ENCODE measurements around the gene NGLY1.
A peak's percentile ranks its signal among the peaks of the same experiment; 100 is the strongest.

The NGLY1 gene

DNA sequence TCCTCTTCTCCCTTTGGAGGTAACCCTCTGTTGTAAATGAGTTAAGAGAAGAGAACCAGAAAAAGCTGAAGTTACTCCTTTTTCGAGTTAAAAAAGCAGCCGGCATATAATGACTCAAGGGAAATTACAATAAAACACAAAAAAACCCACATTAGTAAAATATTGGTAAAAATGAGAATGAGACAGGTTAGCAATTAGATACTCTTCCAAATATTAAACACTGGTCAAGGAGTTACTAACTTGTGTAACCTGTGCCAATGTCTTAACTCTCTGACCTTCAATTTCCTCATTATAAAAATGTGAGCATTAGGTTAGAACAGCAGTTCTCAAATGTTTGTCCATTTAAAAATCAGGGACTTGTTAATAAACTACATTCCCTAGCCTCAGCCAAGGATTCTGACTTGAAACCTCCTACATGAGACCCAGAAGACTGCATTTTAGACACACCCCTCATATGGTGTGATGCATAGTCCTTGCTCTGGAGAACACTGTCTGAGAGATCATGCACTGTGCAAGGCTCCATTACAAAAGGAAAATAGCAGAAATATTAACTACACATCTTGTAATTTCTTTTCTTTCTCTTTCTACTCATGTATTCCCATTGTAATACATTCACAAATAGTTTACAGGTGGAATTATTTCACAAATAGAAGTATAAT, 75.8 kb downstream of the NGLY1 start:
- no peak for DNase-seq

DNA sequence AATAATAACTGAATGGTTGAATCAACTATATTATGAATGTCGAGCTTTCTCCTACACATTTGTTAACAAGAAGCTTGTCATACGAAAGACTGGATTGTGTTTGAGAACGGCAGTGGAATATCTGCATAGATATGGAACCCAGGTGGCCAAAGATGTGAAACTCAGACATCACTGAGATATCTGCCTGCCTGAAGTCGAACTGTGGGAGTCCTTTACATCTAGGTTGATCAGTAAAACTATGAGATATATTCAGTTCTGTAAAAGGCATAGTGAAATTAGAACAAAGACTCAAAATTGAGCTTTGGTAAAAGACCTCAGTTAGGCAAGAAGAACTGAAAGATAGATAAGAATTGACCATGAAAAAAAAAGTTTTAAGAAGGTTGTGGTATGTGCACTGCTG, 77.0 kb downstream of the NGLY1 start:
- no peak for DNase-seq

DNA sequence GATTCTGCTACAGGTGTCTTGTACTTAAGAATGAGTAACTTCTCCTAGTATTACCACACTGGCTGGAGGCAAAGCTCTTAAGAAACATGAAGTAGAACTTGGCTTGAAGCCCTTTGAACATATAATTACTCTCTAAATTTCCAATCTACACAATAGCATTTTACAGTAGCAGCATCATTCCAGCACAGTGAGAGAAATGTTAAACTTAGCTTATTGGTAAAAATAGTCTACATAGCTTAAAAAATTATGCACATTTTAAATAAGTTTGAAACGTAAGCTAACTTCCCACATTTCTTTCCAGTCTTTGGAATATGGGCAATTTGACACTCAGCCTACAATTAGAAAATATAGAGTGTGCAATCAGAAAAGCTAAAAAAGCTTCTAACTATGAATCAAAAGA, 85.7 kb downstream of the NGLY1 start:
- no peak for DNase-seq

DNA sequence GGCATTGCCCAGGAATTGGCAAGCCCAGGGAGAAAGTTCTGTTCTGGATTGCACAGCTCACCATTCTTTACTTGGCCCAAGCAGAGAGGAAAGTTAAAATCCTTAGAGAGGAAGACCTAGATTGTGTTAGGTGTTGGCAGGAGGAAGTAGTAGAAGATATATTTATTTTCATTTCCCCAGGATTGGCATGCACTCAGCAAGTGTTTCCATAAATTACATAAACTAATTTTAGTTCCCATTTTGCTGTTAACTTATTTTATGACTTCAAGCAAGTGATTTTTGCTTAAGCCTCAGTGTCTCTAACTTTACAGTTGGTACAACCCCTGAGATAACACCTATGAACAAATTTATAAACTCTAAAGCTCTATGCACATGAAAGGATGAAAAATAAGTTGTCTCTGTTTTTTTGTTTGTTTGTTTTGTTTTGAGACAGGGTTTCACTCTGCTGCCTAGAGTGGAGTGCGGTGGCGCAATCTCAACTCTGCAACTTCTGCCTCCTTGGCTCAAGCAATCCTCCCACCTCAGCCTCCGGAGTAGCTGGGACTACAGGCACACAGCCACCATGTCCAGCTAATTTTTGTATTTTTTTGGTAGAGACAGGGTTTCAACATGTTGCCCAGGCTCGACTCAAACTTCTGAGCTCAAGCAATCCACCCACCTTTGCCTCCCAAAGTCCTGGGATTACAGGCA, 87.4 kb downstream of the NGLY1 start:
- DNase-seq = no peak

DNA sequence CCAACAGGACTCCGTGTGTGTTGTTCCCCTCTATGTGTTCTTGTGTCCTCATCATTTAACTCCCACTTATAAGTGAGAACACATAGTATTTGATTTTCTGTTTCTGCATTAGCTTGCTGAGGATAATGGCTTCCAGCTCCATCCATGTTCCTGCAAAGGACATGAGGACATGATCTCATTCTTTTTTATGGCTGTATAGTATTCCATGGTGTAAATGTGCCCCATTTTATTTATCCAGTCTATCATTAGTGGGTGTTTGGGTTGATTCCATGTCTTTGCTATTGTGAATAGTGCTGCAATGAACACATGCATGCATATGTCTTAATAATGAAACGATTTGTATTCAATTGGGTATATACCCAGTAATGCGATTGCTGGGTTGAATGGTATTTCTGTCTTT, 90.0 kb downstream of the NGLY1 start:
- no peak for DNase-seq

DNA sequence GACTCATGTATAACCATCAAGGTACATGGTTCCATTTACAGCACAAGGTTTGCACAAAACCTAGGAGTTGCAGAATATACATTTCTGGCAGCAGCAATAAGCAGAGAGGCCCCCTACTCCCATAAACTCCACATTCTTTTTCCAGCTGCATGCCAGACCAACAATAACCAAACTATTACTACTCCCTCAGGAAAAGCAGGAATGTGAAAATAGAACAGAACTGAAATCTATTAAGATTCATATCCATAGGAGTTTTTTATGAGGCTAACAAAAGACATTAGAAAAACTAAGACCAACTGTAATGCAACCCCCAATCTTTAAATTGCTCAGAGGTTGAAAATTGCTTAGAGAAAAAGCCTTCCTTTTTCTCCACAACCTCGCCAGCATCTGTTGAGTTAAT, 90.9 kb downstream of the NGLY1 start:
- peak; percentile 48 for DNase-seq

DNA sequence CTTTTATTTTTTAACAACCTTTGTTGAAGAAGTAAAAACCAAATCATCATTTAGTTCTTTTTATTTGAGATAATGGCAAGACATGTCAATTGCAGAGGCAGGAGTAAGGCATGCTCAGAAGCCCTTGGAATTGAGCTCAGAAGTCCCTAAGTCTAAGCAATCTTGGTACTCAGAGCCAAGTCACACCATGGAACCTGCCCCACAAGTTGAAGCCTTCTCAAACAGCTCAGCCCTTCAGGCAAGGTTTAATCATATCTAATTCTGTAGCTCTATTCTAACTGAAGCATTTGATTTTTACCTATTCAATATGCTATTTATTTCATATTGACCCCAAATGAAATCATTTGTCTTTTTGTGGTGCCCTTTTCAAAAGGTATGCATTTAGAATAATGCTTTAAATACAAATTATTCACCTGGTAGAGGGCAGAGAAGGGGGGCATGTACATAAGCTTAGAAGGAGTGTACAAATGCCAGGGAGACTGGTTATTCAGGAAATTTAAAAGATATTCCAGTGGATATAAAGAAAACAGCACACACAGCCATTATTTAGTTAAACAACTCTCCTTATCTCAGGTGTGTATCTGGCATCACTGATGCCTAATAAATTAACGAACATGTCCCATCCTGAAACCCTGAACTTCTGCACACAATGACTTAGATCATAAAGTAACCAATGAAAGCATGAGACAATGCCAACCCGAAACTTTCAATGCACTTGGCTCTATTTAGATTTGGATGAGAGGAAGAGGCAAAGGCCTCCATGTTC, 92.3 kb downstream of the NGLY1 start:
- DNase-seq = no peak

DNA sequence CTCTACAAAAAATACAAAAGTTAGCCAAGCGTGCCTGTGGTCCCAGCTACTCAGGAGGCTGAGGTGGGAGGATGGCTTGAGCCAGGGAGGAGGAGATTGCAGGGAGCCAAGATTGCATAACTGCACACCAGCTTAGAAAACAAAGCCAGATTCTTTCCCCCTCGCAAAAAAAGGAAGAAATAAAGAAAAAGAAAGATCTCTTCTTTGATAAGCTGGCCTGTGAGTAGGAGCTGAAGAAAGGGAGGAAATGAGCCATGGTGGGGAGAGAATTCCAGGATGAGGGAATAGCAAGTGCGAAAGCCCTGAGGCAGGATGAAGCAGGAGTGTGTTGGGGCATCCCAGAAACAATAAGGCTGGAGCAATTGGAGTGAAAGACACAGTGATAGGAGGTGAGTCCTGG, 94.0 kb downstream of the NGLY1 start:
- no peak for DNase-seq

DNA sequence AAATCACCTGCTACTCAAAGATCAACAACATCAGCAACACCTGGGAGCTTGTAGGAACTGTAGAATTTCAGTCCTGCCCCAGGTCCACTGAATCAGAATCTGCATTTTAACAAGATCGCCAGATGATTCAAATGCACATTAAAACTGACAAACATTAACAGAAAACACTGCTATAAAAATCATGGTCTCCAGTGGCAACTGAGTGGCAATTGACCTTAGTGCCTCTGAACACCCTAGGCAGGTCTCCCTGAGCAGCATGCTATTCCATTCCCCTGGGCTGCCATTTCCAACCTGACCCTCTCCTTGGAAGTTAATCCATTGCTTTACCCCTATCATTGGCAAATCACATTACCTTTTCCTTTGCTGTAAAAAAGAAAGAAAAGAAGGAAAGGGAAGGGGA, 95.5 kb downstream of the NGLY1 start:
- no peak for DNase-seq

DNA sequence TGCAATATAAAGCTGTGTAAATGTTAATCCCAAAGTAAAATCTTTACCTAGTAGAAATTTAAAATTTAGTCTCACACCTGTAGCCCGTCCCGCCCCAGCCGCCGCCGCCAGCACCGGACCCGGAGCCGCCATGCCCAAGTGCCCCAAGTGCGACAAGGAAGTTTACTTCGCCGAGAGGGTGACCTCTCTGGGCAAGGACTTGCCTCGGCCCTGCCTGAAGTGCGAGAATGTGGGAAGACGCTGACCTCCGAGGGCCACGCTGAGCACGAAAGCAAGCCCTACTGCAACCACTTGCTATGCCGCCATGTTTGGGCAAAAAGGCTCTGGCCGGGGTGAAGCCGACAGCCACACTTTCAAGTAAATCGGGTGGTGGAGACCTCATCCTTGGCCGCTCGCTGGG, 96.5 kb downstream of the NGLY1 start:
- DNase-seq = no peak

DNA sequence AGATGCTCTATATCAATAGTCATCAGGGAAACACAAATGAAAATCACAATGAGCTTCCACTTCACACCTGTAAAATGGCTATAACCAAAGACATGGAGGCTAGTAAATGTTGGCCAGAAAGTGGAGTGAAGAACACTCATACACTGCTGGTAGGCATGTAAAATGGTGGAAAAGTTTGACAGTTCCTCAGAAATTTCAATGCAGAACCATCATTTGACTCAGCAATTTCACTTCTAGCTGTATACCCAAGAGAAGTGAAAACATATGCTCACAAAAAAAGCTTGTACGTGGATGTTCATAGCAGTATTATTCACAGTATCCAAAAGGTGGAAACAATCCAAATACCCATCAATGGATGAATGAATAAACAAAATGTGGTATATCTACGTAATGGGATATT, 99.4 kb downstream of the NGLY1 start:
- no peak for DNase-seq

DNA sequence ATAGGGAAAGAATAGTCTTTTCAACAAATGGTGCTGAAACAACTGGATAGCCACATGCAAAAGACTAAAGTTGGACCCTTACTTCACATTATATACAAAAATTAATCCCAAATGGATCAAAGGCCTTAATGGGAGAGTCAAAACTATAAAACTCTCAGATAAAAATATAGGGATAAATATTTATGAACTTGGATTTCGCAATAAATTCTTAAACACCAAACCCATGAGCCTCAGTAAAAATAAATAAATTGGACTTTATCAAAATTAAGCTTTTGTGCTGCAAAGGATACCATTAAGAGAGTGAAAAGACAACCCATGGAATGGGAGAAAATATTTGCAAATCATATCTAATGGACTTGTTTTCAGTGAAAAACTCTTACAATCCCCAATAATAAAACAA, 99.8 kb downstream of the NGLY1 start:
- no peak for DNase-seq

DNA sequence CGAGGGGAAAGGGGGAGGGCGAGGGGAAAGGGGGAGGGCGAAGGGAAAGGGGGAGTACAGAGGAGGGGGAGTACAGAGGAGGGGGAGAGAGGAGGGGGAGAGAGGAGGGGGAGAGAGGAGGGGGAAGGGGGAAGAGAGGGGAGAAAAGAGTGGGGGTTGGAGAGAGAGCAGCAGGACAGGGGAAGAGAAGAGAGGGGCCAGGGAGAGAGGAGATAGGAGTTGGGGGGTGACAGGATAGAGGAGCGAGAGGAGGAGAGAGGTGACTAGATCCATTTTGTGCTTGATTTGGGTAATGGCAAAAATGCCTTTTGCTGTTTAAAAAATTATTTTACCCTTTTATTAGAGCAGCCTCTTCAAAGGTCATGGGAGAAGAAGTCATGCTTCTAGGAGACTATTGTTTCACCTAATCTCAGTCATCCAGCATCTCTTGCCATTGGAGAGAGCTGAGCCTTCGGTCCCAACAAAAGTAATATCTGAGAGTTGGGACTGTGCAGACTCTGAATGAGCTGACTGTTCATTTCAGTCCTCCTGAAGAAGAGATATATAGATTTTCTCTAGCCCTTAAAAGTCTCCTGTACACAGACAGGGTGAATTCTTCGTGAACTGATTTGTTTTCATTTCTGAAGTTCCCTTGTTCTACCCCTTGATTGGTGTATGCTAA, 103.5 kb downstream of the NGLY1 start:
- no peak for DNase-seq

DNA sequence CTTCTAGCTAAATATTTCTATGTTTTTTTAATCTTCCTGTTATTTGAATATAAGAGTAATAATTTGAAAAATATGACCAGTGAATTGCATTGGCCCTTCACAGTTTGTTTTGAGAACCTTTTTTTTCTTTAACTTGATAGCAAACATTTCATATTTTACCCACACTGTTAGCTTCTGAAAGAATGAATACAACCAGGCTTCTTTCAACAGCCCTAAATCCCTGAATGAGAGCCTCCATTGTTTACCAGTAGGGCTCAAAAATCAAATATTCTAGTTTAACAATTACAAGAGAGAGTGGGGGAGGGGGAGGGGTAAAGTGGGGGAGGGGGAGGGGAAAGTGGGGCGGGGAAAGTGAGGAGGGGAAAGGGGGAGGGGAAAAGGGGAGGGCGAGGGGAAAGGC, 104.1 kb downstream of the NGLY1 start:
- DNase-seq = no peak

DNA sequence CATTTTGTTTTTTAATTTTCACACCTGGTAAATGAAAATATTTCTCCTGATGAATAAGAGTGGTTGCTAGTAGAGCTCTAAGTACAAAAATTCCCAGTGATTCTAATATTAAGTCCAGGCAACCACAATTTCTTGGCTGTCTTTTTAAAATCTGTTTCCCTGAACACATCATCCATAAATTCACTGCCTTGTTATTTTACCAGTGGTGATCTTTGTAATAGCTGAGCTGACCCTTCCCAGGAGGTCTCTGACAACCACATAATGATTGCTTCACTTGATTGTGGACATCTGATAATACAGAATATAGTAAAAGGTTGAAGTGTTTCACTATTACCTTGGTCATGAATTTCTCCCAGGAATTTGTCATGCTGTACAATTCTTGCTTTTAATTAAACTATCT, 104.7 kb downstream of the NGLY1 start:
- no peak for DNase-seq

DNA sequence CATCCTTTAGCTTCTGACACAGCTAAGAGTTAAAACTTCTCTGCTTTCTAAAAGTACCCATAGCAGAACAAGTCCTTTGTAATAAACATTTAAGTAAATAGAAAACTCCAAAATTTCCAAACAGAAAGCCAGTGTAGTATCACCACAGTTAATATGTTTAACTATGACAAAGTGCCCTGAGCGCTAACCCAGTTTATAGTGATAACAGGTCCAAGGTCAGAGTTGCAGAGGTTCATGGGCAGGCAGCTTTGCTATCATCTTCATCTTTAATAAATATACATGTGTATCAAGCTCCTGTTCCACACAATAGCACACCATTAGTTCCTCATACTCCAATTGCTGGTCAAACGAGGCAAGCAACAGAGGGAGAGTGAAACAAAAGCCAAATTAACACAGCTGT, 106.1 kb downstream of the NGLY1 start:
- DNase-seq = no peak

DNA sequence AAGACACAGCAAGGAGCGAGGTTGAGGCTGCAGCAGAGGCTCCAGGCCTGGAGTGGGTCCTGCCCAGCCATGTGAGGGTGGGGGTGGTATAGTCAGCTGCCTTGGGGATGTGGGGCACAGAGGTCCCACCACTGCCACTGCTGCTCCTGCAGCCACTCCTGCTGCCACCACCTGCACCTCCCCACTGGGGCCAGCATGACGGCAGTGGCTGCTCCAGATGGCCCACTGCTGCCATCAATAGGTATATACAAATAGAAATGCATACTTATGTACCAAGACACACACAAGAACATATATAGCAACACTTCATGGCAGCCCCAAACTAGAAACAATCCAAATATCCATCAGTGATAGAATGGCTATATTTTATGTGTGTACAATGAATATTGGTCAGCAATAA, 108.6 kb downstream of the NGLY1 start:
- no peak for DNase-seq

DNA sequence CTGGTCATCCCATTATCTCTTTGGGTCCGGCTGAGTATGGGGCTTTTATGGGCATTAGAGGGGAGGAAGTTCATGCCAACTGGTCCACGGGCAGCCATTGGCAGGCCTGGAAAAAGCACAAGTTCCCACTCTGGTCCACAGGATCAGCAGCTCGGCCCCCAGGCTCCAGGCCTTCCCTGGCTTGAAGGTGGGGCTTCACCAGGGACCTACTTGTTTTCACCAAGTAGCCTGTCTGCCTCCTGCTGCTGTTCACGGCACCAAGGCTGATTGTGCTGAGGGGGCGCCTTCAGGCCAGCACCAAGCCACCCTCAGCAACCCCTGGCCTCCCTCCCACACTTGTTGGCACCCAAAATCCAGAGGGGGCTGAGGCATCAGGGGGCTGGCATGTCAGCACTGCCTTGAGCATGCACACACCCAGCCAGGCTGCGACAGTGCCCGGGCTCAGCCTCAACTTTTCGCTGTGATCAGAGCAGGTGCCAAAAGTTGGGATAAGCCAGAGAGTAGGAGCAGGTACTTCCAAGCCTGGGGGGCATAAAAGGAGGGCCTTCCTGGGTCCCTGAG, 109.4 kb downstream of the NGLY1 start:
- no peak for DNase-seq

All from eye (tissue), 1 donor.